ENCODE results near the gene PTH2.
"Not testable (repeated sequence)": the region's sequence is repeated elsewhere in the genome, so short reads cannot be mapped to it uniquely, and the experiment has no call there.

The PTH2 gene

DNA sequence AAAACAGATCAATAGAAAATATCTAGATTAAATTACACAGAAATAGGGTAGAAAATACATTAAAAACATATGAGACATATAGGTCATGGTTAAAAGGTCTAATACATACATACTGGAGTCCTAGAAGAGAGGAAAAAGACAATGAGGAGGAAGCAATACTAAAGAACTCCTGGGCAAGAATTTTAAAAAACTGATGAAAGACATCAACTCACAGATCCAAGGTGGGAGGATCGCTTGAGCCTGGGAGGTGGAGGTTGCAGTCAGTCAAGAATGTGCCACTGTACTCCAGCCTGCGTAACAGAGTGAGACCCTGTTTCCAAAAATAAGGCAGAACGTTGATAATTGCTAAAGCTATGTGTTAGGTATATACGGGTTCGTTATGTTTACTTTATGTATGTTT, 40.6 kb downstream of the PTH2 start:
- no peaks in the 10 kb centered on the region for H3K27me3 ChIP-seq (ENCODE audit: low read depth, low read length)
- H3K4me3 ChIP-seq (ENCODE audit: low read length): no peak overlapping the region
- H4K20me1 ChIP-seq (ENCODE audit: insufficient read depth, low read length): no peaks in the 10 kb centered on the region
- H3K4me1 ChIP-seq (ENCODE audit: low read length): peaks cover 6% of the 10 kb centered on the region
- no peak overlapping the region for H3K9ac ChIP-seq (ENCODE audit: low read length)
- no peaks in the 10 kb centered on the region for H3K79me2 ChIP-seq (ENCODE audit: low read length)
- H3K36me3 ChIP-seq (replicated peaks; ENCODE audit: low read depth, low read length): no peaks in the 10 kb centered on the region
- no peaks in the 10 kb centered on the region for H3K9me3 ChIP-seq (ENCODE audit: insufficient read depth, low read length)
- H3K27ac ChIP-seq (ENCODE audit: low read length): no peak overlapping the region
- H2AFZ ChIP-seq (ENCODE audit: low read depth, low read length): no peak overlapping the region
- no peak for TF ChIP-seq EZH2phosphoT487 (IDR thresholded peaks at IDR 0.05; ENCODE audit: low read depth)
- TF ChIP-seq, protein P1, sequence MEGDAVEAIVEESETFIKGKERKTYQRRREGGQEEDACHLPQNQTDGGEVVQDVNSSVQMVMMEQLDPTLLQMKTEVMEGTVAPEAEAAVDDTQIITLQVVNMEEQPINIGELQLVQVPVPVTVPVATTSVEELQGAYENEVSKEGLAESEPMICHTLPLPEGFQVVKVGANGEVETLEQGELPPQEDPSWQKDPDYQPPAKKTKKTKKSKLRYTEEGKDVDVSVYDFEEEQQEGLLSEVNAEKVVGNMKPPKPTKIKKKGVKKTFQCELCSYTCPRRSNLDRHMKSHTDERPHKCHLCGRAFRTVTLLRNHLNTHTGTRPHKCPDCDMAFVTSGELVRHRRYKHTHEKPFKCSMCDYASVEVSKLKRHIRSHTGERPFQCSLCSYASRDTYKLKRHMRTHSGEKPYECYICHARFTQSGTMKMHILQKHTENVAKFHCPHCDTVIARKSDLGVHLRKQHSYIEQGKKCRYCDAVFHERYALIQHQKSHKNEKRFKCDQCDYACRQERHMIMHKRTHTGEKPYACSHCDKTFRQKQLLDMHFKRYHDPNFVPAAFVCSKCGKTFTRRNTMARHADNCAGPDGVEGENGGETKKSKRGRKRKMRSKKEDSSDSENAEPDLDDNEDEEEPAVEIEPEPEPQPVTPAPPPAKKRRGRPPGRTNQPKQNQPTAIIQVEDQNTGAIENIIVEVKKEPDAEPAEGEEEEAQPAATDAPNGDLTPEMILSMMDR (IDR thresholded peaks at IDR 0.05; ENCODE audit: low read depth, low read length): no peak
- H3K4me2 ChIP-seq (ENCODE audit: low read length): no peak overlapping the region

DNA sequence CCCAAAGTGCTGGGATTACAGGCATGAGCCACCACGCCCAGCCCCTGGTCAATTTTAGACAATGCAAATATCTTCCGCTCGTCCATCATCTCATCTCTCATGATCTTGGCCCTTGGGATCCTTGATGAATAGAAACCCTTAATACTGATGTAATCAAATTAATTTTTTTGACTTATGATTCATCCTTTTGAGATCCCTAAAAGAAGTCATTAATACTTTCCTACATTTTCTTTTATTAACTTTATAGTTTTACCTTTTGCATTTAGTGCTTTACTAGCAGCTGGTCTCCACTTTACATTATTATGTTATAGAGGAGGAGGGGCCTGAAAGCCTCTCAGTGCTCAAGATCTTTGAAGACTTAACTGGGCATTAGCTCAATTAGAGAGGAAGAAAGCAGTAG, 42.9 kb downstream of the PTH2 start:
- Histone ChIP-seq H3K4me3 (ENCODE audit: low read length) (no peak overlapping the region), H3K9me3 (ENCODE audit: insufficient read depth, low read length) (no peaks in the 10 kb centered on the region), H3K27me3 (ENCODE audit: low read depth, low read length) (no peaks in the 10 kb centered on the region), H2AFZ (ENCODE audit: low read depth, low read length) (no peak overlapping the region), H4K20me1 (ENCODE audit: insufficient read depth, low read length) (no peaks in the 10 kb centered on the region), H3K4me2 (ENCODE audit: low read length) (no peak overlapping the region), H3K9ac (ENCODE audit: low read length) (no peak overlapping the region), H3K27ac (ENCODE audit: low read length) (no peak overlapping the region), H3K79me2 (ENCODE audit: low read length) (no peaks in the 10 kb centered on the region), H3K36me3 (replicated peaks; ENCODE audit: low read depth, low read length) (no peaks in the 10 kb centered on the region), H3K4me1 (ENCODE audit: low read length) (no peaks in the 10 kb centered on the region)
- no peak for TF ChIP-seq EZH2phosphoT487 (IDR thresholded peaks at IDR 0.05; ENCODE audit: low read depth)

DNA sequence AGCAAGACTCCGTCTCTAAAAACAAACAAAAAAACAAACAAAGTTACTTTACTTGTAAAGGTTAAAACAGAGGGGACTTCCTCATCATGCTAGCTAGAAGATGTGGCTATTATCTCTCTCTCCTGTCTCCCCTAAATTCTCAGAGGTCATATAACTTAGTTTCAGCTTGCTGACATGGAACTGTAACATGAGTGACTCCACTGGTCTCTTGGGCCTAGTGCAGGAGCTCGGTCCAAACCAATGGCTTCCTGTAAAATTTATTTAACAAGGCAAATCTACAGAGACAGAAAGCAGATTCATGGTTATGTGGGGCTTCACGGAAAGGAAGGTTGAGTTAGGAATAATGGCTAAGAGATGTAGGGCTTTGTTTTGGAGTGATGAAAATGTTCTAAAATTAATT, 44.7 kb downstream of the PTH2 start:
- no peak overlapping the region for H3K4me2 ChIP-seq (ENCODE audit: low read length)
- no peak overlapping the region for H3K9ac ChIP-seq (ENCODE audit: low read length)
- H3K79me2 ChIP-seq (ENCODE audit: low read length): no peaks in the 10 kb centered on the region
- no peak overlapping the region for H3K27ac ChIP-seq (ENCODE audit: low read length)
- H2AFZ ChIP-seq (ENCODE audit: low read depth, low read length): no peak overlapping the region
- no peaks in the 10 kb centered on the region for H3K9me3 ChIP-seq (ENCODE audit: insufficient read depth, low read length)
- H3K4me1 ChIP-seq (ENCODE audit: low read length): no peaks in the 10 kb centered on the region
- H4K20me1 ChIP-seq (ENCODE audit: insufficient read depth, low read length): no peaks in the 10 kb centered on the region
- H3K27me3 ChIP-seq (ENCODE audit: low read depth, low read length): peaks cover 1% of the 10 kb centered on the region; the same call in 1 of the 2 replicates
- H3K4me3 ChIP-seq (ENCODE audit: low read length): no peak overlapping the region
- H3K36me3 ChIP-seq (replicated peaks; ENCODE audit: low read depth, low read length): no peaks in the 10 kb centered on the region
- TF ChIP-seq EZH2phosphoT487 (IDR thresholded peaks at IDR 0.05; ENCODE audit: low read depth): no peak
- TF ChIP-seq, protein P1 (IDR thresholded peaks at IDR 0.05; ENCODE audit: low read depth, low read length): no peak

DNA sequence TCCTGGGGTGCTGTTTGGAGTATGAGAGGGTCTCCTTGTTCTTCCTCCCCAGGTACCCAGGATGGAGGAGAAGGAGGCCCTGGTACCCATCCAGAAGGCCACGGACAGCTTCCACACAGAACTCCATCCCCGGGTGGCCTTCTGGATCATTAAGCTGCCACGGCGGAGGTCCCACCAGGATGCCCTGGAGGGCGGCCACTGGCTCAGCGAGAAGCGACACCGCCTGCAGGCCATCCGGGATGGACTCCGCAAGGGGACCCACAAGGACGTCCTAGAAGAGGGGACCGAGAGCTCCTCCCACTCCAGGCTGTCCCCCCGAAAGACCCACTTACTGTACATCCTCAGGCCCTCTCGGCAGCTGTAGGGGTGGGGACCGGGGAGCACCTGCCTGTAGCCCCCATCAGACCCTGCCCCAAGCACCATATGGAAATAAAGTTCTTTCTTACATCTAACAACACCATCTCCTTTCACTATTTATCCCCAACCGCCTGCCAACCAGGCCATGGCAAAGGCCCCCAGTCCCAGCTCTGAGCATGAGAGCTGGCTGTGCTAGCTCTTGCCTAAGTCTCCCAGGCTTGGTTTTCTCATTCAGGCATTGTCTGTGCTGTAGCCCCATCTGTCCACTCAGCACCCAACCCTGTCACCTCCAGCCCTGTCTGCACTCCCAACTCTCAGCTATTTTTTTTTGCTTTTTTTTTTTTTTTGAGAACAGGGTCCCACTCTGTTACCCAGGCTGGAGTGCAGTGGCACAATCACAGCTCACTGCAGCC, 48.4 kb downstream of the PTH2 start:
- Histone ChIP-seq H3K9ac (ENCODE audit: low read length) (no peak overlapping the region), H3K79me2 (ENCODE audit: low read length) (no peaks in the 10 kb centered on the region), H3K36me3 (replicated peaks; ENCODE audit: low read depth, low read length) (peaks cover 9% of the 10 kb centered on the region), H3K4me3 (ENCODE audit: low read length) (no peak overlapping the region), H3K9me3 (ENCODE audit: insufficient read depth, low read length) (peaks cover 6% of the 10 kb centered on the region), H2AFZ (ENCODE audit: low read depth, low read length) (no peak overlapping the region), H3K4me1 (ENCODE audit: low read length) (no peaks in the 10 kb centered on the region), H4K20me1 (ENCODE audit: insufficient read depth, low read length) (no peaks in the 10 kb centered on the region), H3K4me2 (ENCODE audit: low read length) (no peak overlapping the region), H3K27ac (ENCODE audit: low read length) (no peak overlapping the region), H3K27me3 (ENCODE audit: low read depth, low read length) (peaks cover 4% of the 10 kb centered on the region; the same call in 1 of the 2 replicates)
- TF ChIP-seq, protein P1 (IDR thresholded peaks at IDR 0.05; ENCODE audit: low read depth, low read length): no peak
- TF ChIP-seq EZH2phosphoT487 (IDR thresholded peaks at IDR 0.05; ENCODE audit: low read depth): no peak

DNA sequence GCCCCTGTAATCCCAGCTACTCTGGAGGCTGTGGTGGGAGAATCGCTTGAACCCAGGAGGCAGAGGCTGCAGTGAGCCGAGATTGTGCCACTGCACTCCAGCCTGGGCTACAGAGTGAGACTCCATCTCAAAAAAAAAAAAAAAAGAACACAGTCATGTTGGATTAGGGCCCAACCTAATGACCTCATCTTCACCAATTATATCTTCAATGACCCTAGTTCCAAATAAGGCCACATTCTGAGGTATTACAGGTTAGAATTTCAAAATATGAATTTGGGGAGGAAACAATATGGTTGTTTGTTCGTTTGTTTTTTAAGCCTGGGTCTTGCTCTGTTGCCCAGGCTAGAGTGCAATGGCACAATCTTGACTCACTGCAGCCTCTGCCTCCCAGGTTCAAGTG, 50.1 kb downstream of the PTH2 start:
- Histone ChIP-seq H3K36me3 (replicated peaks; ENCODE audit: low read depth, low read length) (peaks cover 15% of the 10 kb centered on the region), H3K9me3 (ENCODE audit: insufficient read depth, low read length) (peaks cover 17% of the 10 kb centered on the region)
- not testable (repeated sequence) for H3K27ac ChIP-seq (ENCODE audit: low read length); H3K4me2 ChIP-seq (ENCODE audit: low read length); H4K20me1 ChIP-seq (ENCODE audit: insufficient read depth, low read length); H3K4me1 ChIP-seq (ENCODE audit: low read length); H2AFZ ChIP-seq (ENCODE audit: low read depth, low read length); H3K27me3 ChIP-seq (ENCODE audit: low read depth, low read length); H3K4me3 ChIP-seq (ENCODE audit: low read length); H3K9ac ChIP-seq (ENCODE audit: low read length); H3K79me2 ChIP-seq (ENCODE audit: low read length)
